ENCODE measurements around the gene LPO.

DNA sequence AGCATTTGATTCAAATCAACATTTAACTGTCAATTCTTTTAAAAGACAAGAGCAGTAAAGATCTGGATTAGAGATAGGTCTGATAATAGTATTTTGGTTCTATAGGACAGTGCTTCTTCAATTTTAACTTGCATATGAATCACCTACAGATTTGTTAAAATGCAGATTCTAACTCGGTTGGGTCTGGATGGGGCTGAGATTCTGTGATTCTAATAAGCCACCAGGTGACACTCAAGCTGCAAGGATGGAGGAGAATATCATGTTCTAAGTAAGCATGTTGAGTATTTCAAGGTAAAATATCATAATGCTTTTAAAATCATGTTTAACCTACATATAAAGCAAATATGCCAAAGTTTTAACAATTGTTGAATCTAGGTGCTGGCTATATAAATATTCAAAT is 74.4 kb downstream of the LPO start:
- TF ChIP-seq, protein P1, sequence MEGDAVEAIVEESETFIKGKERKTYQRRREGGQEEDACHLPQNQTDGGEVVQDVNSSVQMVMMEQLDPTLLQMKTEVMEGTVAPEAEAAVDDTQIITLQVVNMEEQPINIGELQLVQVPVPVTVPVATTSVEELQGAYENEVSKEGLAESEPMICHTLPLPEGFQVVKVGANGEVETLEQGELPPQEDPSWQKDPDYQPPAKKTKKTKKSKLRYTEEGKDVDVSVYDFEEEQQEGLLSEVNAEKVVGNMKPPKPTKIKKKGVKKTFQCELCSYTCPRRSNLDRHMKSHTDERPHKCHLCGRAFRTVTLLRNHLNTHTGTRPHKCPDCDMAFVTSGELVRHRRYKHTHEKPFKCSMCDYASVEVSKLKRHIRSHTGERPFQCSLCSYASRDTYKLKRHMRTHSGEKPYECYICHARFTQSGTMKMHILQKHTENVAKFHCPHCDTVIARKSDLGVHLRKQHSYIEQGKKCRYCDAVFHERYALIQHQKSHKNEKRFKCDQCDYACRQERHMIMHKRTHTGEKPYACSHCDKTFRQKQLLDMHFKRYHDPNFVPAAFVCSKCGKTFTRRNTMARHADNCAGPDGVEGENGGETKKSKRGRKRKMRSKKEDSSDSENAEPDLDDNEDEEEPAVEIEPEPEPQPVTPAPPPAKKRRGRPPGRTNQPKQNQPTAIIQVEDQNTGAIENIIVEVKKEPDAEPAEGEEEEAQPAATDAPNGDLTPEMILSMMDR (IDR thresholded peaks at IDR 0.05), result no peak
- no peak for TF ChIP-seq POLR2A (IDR thresholded peaks at IDR 0.05)

Measured in body of pancreas (tissue), 4 donors.